ENCODE data around the gene SEZ6L2.
"Not testable (repeated sequence)": the region's sequence is repeated elsewhere in the genome, so short reads cannot be mapped to it uniquely, and the experiment has no call there.

The SEZ6L2 gene

GRCh38 chr16:29909851-29910250 lies 10.5 kb upstream of the SEZ6L2 start:
- not testable (repeated sequence) for DNase-seq (ENCODE audit: low read depth)

GRCh38 chr16:29909391-29909790 lies 10.0 kb upstream of the SEZ6L2 start:
- no peak for DNase-seq (ENCODE audit: low read depth)

- DNase-seq (ENCODE audit: low read depth) = no peak
Observed at GRCh38 chr16:29908719-29909220, 9.4 kb upstream of the SEZ6L2 start.

GRCh38 chr16:29907973-29908372 lies 8.6 kb upstream of the SEZ6L2 start:
- DNase-seq (ENCODE audit: low read depth) = no peak

DNA sequence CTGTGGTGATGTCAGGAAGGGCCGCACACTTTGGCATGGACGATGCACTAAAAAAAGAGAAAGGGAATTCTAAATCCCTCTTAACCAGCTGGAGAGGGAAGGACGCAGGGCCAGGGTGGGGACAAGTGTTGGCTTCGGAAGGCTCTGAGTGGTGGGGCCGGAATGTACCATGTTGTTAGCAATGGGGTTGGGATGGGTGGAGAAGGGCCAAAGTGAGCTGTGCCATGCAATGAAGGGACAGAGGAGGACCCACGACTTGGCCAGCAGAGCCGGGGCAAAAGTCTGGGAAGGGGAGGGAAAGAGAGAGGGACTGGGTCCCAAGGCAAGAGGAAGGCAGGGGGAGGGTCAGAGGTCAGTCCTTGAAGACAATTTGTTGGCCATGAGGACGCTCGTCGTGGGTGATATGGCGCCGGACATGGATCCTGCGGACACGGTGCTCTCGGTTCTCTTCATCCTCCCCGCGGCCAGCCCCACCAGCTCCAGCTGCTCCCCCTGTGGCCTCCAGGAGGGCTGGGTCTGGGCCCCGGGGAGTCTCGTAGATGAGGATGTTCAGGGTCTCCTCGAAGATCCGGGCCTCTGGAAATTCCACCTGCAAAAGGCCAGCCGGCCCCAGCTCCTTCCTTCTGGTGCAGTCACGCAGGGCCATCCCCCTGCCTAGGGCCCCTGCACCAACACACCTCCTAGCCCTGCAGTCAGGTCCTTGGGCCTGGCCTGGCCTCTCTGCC lies 7.3 kb upstream of the SEZ6L2 start:
- no peak for DNase-seq (ENCODE audit: low read depth)

GRCh38 chr16:29905668-29906067 lies 6.3 kb upstream of the SEZ6L2 start:
- no peak for DNase-seq (ENCODE audit: low read depth)

DNA sequence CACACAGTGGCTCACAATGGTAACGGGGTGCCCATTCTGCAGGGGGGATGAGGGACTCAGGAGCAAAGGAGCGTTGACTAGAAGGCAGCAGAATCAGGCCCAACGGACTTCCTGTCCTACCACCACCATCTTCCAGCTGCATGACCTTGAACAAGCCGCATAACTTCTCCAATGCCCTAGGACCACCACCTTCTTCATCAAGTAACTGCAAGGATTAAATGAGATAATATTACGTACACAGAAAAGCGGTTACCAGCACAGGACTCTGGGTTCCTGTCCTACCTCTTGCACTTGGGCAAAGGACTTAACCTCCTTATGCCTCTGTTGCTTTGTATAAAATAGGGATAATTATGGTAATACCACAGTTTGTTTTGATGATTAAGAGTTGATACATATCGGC lies 5.6 kb upstream of the SEZ6L2 start:
- no peak for DNase-seq (ENCODE audit: low read depth)

GRCh38 chr16:29903590-29903989 lies 4.2 kb upstream of the SEZ6L2 start:
- no peak for DNase-seq (ENCODE audit: low read depth)

- DNase-seq (ENCODE audit: low read depth) = no peak
Observed at GRCh38 chr16:29901607-29901945, 2.2 kb upstream of the SEZ6L2 start.

GRCh38 chr16:29900888-29901606 lies 1.7 kb upstream of the SEZ6L2 start:
- no peak for DNase-seq (ENCODE audit: low read depth)

GRCh38 chr16:29900102-29900887 lies 945 bp upstream of the SEZ6L2 start, which contains the start of gene ASPHD1:
Gene ASPHD1, plus strand, starts transcription at chr16:29900488. Its CDS starts 484 bp downstream, at chr16:29900972.
- DNase-seq (ENCODE audit: low read depth) = no peak

DNA sequence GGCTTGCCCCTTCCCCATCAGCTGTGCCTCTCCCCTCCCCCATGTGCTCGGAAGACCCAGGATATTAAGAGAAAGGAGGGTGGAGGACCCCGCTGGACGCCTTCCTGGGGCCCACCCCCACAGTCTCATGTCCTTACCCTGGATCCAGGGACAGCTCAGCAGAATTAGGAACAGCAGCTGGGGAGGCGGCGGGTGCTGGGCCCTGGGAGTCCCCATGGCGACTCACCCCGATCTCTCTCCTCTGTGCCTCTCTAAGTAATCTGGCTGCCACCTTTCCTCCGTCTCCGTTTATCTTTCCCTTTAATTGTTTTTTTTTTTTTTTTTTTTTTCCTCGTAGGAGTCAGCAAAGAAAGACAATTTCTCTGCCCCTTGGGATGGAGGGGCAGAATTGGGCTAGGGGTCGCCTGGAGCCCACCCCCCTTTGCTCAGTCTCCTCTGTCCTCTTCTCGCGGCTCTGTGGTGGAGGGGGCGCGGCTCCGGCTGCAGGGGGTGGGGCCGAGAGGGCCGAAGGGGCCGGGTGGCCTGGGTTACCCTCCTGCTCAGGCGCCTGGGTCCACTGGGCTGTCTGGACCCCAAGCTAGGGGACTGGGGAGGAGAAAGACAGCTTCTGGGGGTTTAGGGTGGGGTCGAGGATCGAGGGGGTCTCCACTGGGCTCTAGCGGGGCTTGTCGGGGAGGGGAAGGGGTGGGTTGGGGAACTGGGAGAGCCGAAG lies 390 bp downstream of the SEZ6L2 start:
- DNase-seq (ENCODE audit: low read depth) = no peak

DNA sequence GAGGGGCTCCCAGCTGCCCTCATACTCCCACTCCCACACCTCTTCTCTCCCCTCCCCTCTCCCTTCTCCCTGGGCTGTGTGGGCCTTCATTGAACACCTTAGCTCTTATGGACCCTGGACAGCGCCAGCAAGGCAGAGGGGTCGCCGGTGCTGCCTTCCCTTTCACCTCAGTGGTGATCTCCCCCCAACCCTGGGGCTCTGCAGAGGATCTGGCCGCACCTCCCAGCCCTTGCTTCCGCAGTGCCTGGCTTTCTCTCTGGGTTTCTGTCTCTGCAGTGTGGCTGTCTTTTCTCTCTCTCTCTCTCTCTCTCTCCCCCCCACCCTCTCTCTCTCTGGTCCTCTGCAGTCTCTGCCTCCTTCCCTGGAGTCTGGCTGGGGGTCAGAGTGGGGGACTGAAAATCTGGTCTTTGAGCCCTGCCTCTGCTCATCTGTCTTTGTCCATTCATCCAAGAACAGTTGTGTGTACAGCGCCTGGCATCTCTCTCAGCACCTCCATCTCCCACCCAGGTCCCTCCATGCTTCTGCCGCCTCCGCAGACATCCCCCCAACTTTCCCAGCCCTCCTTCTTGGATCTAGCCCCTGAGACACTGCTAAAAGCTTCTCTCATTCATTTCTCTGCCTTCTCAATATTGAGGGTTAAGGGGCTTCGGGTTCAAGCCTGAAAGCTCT lies 1.1 kb downstream of the SEZ6L2 start:
- DNase-seq (ENCODE audit: low read depth) = no peak

DNA sequence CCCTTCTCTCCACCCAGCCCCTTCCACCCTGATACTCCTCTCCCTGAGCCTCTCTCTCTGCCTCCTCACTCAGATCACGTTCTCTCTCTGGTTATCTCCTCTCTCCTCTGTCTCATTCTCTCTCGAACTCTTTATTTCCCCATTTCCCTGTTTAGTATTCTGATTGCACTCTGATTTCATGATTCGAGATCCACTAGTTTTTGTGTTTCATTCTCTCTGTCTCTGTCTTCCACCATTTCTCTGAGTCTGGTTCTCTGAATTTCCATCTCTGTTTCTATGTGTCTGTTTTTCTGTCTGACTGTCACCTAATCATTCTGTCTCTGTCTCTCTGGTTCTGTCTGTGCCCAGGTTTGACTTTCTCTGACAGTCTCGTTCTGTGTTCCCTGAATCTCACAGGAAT lies 2.0 kb downstream of the SEZ6L2 start:
- no peak for DNase-seq (ENCODE audit: low read depth)

DNA sequence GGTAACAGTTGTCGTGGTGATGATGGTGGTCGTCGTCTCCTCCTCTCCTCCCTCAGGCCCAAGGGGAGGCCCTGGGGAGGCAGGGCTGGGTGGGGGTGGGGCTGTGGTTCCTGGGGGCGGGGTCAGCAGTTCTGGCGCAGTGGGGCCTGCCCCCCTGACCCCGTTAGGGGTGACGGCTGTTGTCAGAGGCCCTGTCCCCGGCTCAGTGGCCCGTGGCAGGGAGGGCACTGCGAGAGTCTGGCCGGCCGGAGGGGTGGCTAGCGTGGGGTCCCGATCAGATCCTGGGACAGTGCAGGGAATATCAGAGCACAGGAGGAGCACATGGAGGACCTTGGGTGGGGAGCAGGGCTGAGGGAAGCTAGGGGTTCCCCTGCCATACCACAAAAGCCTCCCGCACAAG lies 2.5 kb downstream of the SEZ6L2 start:
- DNase-seq (ENCODE audit: low read depth) = no peak

DNA sequence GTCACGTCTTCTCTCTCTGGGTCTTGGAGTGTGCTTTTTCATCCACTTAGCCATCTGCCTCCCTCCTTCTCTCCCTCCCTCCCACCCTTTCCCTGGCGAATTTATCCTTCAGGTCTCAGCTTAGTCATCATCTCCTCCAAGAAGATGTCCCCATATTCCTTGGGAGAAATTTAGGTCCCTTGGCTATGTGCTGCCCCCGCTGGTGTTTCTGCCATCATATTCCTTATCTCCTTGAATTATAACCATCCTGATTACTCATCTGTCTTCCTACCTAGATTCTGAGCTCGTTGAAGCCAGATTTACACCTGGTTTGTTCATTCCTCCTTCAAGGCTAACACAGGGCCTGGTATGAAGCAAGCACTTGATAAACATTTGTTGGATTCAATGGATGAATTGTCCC lies 5.0 kb downstream of the SEZ6L2 start:
- DNase-seq (ENCODE audit: low read depth) = no peak

DNA sequence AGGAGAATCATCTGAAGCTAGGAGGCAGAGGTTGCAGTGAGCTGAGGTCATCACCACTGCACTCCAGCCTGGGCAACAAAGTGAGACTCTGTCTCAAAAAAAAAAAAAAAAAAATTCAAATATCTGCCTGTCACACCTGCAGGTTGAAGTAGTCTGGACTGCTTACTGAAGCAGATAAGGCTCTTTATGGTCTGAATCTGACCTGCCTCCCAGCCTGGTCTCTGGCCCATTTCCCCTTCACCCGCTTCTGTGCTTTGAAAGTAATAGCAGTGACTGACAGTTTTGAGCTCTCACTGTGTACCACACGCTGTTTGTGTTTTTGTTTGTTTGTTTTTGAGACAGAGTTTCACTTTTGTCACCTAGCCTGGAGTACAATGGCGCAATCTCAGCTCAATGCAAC lies 5.8 kb downstream of the SEZ6L2 start:
- DNase-seq (ENCODE audit: low read depth) = no peak

DNA sequence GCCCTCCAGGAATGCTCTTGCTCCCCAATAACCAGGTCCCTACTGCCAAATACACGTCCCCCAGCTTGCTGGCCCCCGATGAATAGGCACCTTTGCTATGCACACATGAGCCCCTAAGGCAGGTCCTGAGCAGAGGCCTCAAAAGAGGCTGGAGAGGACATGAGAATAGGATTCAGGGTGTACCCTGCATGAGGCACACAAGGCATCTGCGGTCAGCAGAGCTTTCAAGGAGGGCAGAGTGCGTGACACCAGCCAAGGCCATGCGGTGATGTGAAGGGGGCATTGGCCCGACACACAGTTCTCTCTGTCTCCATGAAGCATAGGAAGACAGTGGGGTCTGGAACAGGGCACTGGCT lies 6.9 kb downstream of the SEZ6L2 start:
- no peak for DNase-seq (ENCODE audit: low read depth)

GRCh38 chr16:29891525-29892457 lies 7.6 kb downstream of the SEZ6L2 start:
- DNase-seq (ENCODE audit: low read depth) = no peak

GRCh38 chr16:29889372-29889771 lies 10.0 kb downstream of the SEZ6L2 start:
- DNase-seq (ENCODE audit: low read depth) = not testable (repeated sequence)

DNA sequence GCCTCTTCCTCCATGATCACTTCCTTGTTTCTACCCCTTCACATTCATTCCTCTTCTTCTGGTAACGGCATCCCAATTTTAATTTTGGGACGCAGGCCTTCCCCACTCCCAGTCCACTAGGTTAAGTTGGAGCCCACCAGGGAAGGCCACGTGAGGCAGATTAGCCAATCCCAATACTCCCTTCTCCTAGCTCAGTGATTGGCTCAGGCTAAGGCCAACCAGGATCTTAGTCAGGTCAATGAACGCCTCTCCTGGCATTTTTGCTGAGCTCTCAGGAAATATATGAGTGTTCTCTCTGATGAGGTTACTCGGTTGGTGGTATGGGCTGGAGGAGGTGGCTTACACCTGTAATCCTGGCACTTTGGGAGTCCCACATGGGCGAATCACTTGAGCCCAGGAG lies 15.4 kb downstream of the SEZ6L2 start:
- DNase-seq (ENCODE audit: low read depth) = no peak

Measured in stimulated activated CD8-positive, alpha-beta memory T cell treated with anti-CD3 and anti-CD28 coated beads, Interleukin-15, amount 100 ng/mL, for 1 hour (primary cell).